ENCODE results near the gene NTM.

Gene NTM

DNA sequence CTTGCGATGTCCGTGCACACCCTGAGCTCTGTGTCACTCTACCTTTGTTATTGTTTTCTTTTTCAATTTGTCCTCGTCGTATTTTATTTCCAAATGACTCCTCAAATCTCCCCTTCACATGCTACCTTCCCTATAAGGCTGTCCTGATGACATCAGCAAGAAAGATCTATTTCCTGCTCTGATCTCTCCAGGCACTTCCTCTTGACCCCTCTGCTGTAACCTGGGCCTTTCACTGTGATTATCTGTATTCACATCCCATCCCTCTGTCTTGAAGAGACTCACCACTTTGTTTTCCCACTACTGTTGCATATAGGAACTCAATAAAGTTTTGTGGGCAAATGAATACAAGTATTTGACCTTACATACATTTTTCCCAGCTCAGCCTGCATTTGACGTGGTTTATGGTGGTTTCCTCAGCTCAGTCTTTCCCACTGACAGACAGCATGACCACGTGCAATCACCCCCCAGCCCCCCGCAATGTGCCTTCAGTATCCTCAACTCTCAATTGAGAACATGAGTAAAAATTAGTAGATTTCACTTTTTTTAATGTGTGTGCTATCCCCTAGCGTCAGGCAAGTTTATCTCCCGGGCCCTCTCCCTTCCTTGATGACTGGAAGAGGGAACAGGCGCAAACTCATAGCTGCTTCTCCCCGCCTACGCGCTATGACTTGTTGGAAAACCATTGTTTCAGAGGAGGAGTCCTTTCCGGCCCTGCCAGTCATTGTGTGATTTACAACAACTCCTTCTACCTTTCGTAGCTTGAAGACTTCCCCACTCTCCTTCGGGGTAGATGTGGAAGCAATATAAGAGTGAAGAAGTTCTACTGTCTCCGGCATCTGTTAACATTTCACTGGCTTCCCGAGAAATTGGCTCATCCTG, 498.5 kb downstream of the NTM start:
- H3K27ac ChIP-seq, result no peak overlapping the region
- TF ChIP-seq, protein P1, sequence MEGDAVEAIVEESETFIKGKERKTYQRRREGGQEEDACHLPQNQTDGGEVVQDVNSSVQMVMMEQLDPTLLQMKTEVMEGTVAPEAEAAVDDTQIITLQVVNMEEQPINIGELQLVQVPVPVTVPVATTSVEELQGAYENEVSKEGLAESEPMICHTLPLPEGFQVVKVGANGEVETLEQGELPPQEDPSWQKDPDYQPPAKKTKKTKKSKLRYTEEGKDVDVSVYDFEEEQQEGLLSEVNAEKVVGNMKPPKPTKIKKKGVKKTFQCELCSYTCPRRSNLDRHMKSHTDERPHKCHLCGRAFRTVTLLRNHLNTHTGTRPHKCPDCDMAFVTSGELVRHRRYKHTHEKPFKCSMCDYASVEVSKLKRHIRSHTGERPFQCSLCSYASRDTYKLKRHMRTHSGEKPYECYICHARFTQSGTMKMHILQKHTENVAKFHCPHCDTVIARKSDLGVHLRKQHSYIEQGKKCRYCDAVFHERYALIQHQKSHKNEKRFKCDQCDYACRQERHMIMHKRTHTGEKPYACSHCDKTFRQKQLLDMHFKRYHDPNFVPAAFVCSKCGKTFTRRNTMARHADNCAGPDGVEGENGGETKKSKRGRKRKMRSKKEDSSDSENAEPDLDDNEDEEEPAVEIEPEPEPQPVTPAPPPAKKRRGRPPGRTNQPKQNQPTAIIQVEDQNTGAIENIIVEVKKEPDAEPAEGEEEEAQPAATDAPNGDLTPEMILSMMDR (conservative IDR thresholded peaks at IDR 0.05), result no peak
- no peak for TF ChIP-seq ZFX (IDR thresholded peaks at IDR 0.05)

DNA sequence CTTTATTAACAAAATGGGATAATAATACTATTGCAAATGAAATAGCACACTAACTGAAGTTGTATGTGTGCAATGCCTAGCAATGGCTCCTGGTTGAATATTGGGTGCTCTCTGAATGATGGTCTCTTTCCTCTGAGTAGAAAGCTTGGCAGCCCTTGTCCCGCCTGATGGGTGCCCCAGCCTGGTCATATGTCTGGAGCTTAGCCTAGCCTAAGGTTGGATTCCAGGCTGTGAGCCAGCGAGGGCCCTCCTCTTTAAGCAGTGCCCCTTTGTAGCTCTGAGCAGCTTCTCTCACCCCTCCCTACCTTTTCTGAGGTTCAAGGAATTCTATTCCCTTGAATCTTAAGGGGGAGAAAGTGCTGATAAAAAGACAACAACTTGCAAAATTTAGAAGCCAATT, 499.9 kb downstream of the NTM start:
- TF ChIP-seq, protein P1 (conservative IDR thresholded peaks at IDR 0.05), result no peak
- H3K27ac ChIP-seq, result no peak overlapping the region

DNA sequence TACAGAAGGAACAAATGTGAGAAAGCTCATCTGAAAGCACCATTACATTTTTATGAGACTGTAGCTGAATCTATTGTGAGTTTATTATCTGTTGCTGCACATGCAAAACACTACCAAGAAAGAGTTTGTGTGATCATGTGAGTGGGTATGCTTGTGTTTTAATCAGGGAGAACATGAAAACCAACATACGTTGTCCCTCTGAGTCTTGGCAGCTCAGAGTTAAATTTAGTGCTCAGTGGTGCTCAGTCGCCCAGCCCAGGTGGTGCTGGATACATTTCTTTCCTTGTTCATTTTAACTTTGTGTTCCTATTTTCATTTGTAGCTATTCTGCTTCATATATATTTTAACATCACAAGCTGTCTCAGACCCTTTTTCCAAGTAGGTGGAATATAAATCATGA, 500.6 kb downstream of the NTM start:
- no peak overlapping the region for H3K27ac ChIP-seq
- no peak for TF ChIP-seq ZFX (IDR thresholded peaks at IDR 0.05)
- TF ChIP-seq, protein P1 (conservative IDR thresholded peaks at IDR 0.05), result no peak

DNA sequence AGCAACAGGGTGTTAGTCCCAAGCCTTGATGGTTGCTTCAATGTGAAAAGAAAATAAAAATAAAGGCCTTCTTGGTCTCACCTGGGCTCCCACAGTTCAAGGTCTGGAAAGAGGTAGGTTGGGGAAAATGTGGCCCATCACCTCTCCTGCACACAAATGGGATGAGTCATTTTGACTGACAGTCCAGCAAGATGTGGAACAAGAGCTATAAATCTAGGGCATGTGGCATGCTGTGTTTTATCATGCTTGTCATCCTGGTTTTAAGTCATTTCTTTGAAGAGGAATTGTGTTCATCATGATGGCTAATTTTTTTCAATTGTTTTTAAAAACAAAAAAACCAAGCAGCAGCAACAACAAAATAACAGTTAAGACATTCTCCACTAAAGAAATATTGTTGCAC, 503.7 kb downstream of the NTM start:
- no peak for TF ChIP-seq ZFX (IDR thresholded peaks at IDR 0.05)
- TF ChIP-seq, protein P1 (conservative IDR thresholded peaks at IDR 0.05), result no peak
- no peak overlapping the region for H3K27ac ChIP-seq

DNA sequence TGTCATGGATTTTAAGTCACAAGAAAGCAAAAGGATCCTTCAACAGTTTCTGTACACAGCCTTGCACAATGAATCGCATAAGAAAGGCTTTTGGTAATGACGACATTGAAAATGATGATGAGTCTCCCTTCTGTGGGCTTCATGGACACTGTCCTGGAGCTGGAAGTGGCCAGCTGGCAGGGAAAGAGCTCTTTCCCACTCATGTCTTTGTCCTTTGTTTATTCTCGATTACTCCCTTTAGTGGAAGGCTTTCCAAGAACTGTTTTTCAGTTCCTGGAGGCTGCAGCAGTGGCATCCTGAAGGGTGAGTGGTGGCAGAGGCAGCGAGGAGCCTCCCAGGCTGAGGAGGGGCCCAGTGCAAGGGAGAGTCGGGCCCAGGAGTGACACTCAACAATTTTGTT, 505.2 kb downstream of the NTM start:
- TF ChIP-seq ZFX (IDR thresholded peaks at IDR 0.05), result no peak
- TF ChIP-seq, protein P1 (conservative IDR thresholded peaks at IDR 0.05), result no peak
- H3K27ac ChIP-seq, result no peak overlapping the region

DNA sequence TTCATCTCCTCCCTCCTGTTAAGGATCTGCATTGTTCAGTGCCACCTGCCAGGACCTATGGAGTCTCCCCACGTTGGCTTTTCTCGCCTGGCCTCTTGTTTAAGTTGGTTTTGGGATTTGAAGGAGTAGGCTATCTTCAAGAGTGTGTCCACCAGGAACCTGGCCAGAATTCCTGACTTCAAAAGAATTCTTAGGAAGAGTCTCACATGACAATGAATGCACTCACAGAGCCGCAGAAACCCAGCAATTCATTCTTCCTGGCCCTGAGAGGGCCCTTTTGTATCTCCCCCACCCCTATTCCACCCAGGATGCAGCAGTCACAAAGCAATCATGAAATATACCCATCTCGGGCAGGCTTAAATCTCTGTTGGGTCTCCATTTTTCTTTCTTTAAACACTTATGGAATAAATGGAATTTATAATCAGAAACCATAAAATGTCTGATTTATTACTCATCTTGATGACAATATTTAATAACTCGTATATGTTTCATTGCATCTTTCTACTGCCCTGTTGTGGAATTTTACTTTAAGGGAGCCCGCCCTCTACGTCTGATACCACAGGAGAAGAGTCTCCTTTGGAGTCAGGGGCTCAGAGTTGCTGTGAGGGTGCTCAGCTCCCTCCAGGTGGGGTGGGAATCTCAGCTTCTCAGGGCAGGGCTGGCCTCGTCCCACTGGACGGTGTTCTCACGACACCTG, 507.0 kb downstream of the NTM start:
- TF ChIP-seq ZFX (IDR thresholded peaks at IDR 0.05), result no peak
- TF ChIP-seq, protein P1 (conservative IDR thresholded peaks at IDR 0.05), result no peak
- no peak overlapping the region for H3K27ac ChIP-seq

DNA sequence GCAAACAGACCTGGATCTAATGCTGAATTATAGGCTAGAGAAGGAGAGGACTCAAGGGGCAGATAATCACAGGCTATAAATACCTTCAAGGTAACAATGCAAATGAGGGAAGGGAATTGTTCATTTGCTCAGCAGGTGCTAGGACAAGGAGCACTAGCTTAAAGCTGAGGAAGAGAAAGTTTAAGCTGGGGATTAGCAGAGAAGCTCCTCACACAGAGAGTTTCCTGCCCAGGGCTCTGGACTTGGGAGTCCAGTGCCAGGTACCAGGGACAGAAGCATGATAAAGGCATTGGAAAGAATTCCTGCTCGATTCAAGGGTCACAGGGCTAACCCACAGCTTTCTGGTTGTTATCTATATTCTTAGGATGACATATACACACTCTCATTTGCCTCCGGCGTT, 509.9 kb downstream of the NTM start:
- no peak overlapping the region for H3K27ac ChIP-seq
- TF ChIP-seq, protein P1 (conservative IDR thresholded peaks at IDR 0.05), result no peak
- TF ChIP-seq ZFX (IDR thresholded peaks at IDR 0.05), result no peak

All from C4-2B (cell line).